Fibroblast of skin of left biceps (primary cell): ENCODE results near the gene NPNT.
A peak's percentile ranks its signal among the peaks of the same experiment; 100 is the strongest.

Experiments
- DNase-seq, 2 experiments: peaks; one replicate each; pipeline ENCODE4 v3.0.0-alpha.2; 2013; ENCODE audit warnings: low read depth in 2 of 2

NPNT gene

GRCh38 chr4:105969575-105969974 is 74.3 kb downstream of the NPNT start:
- DNase-seq: no peak

DNA sequence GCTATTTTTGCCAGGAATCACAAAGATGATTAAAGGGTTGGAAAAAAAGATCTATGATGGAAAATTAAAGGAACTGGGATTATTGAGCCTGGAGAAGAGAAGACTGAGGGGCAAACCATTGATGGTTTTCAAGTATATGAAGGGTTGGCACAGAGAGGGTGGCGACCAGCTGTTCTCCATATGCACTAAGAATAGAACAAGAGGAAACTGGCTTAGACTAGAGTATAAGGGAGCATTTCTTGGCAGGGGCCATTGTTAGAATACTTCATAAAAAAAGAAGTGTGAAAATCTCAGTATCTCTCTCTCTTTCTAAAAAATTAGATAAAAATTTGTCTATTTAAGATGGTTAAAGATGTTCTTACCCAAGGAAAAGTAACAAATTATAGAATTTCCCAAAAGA is 75.1 kb downstream of the NPNT start:
- DNase-seq: no peak

DNA sequence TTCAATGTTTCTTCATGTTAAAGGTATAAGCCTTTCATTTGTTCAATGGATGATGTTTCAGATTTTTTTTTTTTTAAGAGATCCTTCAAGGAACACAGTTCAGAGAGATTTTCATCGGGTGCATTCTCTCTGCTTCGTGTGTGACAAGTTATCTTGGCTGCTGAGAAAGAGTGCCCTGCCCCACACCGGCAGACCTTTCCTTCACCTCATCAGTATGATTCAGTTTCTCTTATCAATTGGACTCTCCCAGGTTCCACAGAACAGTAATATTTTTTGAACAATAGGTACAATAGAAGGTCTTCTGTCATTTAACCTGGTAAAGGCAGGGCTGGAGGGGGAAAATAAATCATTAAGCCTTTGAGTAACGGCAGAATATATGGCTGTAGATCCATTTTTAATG is 75.8 kb downstream of the NPNT start:
- DNase-seq: no peak

- DNase-seq: no peak
Observed at GRCh38 chr4:105972946-105973621, 77.8 kb downstream of the NPNT start.

DNA sequence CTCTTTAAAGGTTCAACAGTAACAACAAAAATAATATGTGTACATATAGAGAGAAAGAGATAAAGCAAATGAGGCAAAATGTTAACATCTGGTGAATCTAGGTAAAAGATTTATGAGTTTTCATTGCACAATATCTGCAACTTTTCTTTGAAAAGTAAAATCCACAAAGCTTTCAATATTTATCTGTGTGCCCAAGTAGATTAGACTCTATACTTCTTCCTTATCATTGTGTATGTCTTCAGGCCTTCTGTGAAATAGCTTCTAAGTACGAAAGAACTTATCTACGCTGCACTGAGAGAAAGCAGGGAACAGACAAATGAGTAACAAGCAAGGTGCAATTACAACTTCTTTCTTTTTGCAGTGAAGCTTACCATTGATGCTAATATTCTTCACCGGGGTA is 81.6 kb downstream of the NPNT start:
- DNase-seq: no peak

- peak; percentile 67 to 68 for DNase-seq
Observed at GRCh38 chr4:105978684-105979296, 83.5 kb downstream of the NPNT start.

DNA sequence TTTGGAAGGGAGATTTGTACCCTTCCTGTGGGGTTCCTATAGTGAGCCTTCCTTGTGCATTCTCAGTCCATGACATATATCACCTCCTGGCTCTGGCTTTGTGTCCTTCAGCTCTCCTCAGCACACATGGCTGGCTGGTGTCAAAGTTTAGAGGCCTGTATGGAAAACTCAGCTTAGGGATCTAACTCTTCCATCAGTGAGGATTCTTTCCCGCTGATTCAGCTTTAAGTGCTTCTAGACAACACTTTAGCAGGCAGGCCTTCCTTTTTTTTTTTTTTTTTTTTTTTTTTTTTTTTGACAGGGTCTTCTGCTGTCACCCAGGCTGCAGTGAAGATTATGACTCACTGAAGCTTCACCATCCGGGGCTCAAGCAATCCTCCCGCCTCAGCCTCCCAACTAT is 84.2 kb downstream of the NPNT start:
- no peak for DNase-seq

GRCh38 chr4:105988671-105989070 is 93.4 kb downstream of the NPNT start:
- DNase-seq: no peak

- no peak for DNase-seq
Observed at GRCh38 chr4:105989485-105990242, 94.4 kb downstream of the NPNT start.

DNA sequence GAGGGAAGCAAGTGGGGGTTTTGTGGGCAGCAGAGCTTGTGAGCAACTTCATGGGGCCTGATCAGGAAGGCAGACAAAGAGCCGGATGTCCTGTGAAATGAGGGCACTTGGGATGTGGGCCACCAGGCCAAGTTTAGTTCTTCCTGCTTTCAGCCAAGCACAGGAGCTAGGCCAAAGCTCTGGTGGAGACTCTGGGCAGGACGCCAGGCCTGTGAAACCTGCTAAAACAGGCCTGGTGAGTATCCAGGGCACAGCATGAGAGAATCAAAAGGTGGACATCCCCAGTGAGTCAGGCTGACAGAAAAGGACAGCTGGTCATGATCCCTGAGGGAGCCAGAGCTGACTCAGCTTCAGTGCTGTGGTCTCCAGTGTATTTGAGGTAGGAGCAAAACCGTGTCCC is 95.7 kb downstream of the NPNT start:
- no peak for DNase-seq

DNA sequence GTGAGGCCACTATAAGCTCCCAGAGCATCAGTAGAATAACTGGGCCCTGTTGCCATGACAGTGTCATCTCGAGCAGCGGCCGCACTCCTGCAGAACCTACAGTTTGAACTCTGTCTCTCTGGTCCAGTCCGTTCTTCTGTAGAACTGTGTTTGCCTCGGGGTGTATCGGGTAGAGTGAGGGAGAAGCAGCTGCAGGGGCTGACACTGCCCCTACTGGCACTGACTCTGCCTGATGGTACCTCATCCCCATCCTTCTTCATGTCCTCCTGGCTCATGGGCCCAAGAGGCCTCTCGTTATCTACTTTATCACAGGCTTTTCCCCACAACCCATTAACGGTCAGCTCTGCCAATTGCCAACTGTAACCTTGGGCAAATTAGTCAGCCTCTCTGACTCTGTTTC is 96.5 kb downstream of the NPNT start:
- no peak for DNase-seq

DNA sequence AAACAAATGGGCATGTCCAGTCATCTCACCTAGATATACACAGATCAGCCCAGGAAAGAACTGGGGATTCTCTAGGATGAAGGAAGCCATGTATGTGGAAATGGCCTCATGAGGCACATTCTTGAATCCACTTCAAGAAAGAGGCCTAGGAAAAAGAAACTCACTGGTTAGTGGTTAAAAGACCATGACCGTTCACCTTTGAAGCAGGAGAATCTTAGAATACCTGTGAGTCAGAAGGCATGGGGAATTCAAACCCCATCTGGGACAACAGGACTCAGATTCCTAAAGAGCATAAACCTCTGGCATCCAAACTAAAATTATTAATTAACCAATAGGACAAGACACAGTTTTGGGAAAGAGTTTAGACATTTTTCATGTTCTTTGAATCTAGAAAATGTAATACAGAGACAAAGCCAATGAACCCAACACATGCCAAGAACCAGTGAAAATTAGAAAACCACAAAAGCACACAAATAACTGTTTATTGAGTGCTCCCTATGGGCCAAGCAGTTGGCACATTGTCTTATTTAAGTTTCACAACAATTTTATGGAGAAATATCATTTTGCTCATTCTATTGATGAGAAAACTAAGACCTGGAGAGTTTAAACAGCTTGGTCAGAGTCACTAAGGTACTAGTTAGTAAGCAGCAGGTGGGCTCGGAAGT is 97.5 kb downstream of the NPNT start:
- DNase-seq: no peak

DNA sequence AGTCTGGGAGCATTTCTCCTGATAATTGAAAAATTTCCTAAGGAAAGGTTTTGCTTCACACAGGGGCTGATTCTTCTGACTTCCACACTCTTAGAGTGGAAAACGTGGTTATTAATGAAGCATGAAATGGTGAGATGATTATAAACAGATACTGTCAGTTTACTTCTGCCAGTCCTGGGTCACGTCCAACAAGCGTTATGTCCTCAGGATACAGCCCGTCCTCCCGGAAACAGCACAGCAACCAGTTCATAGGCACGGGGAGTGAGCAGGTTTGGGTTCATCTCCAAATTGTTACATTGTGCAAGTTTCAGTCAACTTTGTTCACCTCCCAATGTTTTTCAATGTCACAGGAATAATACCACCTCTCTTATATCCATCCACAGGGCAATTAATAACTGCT is 98.8 kb downstream of the NPNT start:
- no peak for DNase-seq

DNA sequence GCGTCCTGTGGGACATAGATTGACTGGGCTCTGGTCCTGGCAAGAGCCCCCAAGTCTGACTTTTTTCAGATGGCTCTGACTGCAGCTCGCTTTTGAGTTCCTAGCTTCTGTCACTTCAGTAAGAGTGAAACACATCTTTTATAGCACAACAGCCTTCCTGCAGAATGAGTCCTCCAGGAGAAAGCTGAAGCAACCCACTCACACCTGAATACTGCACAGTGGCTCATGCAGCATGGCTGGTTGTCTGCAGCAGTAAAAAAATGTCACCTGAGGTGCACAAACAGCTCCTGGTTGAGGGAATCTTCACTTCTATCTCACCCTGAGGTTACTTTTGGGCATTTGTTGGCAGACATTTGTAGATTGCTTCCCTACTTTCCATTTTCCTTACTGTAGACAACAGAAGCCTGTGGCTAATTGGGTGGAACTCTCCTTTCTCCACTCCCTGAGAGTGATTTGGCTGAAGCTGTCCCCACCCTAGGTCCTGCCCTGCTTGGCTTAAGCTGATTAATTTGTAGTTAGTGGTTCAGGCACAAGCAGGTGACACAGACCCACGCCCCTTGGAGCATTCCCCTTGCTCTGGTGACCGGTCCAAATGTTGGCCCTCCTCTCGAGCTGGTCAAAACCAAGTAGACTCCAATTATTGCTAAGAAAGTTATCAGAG is 99.7 kb downstream of the NPNT start:
- no peak for DNase-seq

DNA sequence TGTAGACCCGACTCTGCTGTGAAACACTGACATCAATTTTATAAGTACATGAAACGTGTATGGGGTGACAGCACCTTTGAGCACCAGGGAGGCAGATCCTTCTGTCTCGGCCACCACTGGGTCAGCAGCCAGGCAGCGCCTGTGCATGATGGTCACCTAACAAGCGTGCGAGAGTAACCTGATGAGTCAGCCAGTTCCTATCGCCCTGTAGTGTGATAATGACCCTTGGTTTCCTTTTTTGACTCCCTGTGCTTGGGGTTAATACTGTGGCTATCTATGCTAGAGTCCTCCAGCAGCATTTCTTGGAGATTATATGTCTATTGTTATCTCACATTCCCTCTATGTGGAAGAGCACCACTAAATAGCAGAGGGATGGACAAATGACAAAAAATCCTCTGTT is 101.6 kb downstream of the NPNT start:
- DNase-seq: no peak

DNA sequence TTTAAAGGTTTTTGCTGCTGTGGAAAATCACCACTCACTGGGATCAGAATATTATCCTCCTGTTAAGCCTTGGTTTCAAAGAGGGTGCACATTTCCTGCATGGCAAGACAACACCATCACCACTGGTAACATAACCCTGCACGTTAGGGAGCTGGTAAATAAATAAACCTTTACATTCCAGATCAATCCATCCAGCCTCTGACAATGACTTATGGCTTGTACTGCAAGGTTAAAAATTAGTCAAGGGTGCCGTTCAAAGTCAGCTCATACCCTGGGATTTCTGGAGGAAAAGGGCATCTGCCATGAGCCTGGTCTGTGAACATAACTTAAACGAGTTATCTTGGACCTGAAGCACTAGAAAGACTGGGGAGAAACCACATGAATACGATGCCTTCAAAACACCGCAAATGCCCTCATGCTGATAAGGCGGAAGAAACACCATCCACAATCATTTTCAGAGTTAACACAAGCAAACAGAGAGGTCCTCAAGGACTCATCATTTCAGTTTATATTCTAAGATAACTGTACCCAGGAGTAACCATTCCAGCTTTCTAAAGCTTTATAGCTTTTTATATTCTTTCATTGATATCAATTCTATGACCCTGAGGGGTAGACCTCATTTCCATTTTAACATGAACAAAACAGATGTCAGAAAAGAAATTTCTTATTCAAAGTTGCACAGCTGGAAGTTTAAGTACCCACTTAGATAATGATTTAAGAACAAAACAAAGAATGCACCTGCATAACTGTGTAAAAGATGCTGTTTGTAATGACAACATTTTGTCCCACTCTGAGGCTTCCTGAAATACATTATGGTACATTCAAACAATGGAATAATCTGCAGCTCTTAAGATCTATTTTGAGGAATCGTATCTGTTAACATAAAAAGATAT is 103.1 kb downstream of the NPNT start:
- DNase-seq: no peak

DNA sequence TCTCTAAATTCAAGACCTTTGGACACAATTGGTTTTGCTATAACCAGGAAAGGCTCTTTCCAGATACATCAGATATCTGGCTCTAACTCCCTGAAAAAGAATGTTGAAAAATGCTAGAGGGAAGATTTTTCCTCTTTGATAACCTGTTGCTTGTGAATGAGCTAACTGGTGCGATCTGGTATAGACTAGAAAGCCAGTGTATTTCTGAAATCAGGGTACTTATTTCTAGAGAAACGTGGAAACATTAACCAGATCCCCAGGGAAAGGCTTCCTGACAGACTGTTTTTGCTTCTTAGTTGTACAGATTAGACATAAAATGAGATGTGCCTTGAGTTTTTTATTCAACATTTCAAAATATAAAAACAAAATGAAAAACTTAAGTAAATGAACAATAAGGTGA is 107.7 kb downstream of the NPNT start:
- DNase-seq: no peak

GRCh38 chr4:106010761-106011160 is 115.5 kb downstream of the NPNT start:
- no peak for DNase-seq

DNA sequence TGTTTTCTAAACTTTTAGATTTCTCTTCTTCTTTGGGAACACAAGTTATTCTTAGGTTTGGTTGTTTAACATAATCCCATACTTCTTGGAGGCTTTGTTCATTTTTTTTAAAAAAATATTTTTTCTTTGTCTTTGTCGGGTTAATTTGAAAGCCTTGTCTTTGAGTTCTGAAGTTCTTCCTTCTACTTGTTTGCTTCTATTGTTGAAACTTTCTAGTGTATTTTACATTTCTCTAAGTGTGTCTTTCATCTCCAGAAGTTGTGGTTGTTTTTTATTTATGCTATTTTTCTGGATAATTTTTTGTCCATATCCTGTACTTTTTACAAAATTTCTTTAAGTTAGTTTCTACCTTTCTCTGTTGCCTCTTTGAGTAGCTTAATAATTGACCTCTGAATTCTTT is 116.1 kb downstream of the NPNT start:
- no peak for DNase-seq

GRCh38 chr4:106017975-106018374 is 122.7 kb downstream of the NPNT start:
- no peak for DNase-seq

GRCh38 chr4:106019771-106020170 is 124.5 kb downstream of the NPNT start:
- peak; percentile 25 to 28 for DNase-seq
